ENCODE measurements around the gene AGPAT3.

GRCh38 chr21:43995521-43996105 is 130.6 kb downstream of the AGPAT3 start:
- TF ChIP-seq POLR2A (IDR thresholded peaks at IDR 0.05) (no peak), CTCF (IDR thresholded peaks at IDR 0.05) (no peak)

Data from right lobe of liver (tissue), 4 donors.